ENCODE data around the gene SRPK2.
"Not testable (repeated sequence)": the region's sequence is repeated elsewhere in the genome, so short reads cannot be mapped to it uniquely, and the experiment has no call there.

SRPK2 gene

DNA sequence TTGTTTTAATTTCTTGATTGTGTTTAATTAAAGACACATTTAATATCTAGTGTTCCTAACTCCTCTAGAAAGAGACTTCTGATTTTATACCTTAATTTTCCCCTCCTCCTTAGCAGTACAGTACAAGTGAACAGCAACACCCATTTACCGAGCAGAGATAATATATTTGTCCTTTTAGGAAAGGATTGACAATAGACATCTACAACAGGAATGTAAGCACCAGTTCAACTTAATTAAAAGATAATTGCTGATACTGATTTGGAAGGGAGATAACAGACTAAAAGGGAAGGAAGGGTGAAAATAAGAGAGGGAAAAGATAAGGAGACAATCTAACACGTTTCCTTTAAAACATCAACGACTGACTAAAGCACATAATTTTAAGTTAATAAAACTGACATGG is 119.3 kb downstream of the SRPK2 start:
- H3K4me1 Mint-ChIP-seq, result peaks cover 64% of the 10 kb centered on the region
- peaks cover 9% of the 10 kb centered on the region for H3K36me3 Mint-ChIP-seq (ENCODE audit: low read depth)
- peak overlapping the region; percentile 17 for H3K4me3 Mint-ChIP-seq
- H3K27ac Mint-ChIP-seq, result peak overlapping the region; percentile 70
- TF ChIP-seq, protein P1, sequence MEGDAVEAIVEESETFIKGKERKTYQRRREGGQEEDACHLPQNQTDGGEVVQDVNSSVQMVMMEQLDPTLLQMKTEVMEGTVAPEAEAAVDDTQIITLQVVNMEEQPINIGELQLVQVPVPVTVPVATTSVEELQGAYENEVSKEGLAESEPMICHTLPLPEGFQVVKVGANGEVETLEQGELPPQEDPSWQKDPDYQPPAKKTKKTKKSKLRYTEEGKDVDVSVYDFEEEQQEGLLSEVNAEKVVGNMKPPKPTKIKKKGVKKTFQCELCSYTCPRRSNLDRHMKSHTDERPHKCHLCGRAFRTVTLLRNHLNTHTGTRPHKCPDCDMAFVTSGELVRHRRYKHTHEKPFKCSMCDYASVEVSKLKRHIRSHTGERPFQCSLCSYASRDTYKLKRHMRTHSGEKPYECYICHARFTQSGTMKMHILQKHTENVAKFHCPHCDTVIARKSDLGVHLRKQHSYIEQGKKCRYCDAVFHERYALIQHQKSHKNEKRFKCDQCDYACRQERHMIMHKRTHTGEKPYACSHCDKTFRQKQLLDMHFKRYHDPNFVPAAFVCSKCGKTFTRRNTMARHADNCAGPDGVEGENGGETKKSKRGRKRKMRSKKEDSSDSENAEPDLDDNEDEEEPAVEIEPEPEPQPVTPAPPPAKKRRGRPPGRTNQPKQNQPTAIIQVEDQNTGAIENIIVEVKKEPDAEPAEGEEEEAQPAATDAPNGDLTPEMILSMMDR (IDR thresholded peaks at IDR 0.05), result no peak
- no peak for DNase-seq
- no peaks in the 10 kb centered on the region for H3K9me3 Mint-ChIP-seq
- H3K27me3 Mint-ChIP-seq (ENCODE audit: low read depth, poor library complexity), result no peaks in the 10 kb centered on the region

DNA sequence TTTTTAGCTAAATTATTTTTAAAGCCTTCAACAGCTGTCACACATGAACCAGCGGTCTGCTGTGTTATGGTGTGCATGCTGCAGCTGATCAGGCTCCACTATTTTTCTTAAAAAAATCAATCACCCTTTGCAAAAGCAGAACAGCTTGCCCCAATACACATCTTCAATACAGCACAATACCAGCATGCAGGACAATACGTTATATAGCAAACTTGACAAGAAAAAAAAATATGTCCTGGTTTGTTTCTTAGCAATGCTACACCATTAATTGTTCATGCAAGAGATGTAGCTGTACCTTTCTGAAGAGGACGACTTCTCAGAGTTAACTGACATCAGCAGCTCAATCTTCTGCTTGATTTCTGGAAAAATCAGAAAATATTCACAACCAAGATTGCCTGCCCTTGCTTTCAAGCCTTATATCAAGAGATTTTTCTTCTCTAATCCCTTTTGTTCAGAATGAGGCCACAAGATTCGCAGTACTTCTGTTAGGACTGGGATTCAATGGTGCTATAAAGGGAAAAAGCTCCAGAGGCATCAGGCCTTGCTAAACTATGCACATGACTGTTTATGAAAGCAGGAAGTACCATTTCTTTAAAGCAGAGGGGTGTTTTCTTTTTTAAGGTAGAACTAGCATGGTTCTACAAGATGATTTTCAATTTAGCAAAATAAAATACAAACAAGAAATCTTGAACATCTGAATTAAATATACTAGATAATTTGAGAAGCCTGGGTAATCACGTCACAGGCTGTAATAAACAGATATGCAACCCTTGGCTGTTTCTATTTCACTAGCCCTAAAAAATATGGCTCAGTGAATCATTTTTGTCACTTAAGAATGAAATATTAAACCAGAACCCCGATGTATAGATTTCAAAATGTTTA is 120.0 kb downstream of the SRPK2 start:
- Mint-ChIP-seq H3K27ac (peak overlapping the region; percentile 70), H3K4me1 (peaks cover 68% of the 10 kb centered on the region), H3K9me3 (no peaks in the 10 kb centered on the region), H3K4me3 (peak overlapping the region; percentile 28), H3K36me3 (ENCODE audit: low read depth) (peaks cover 4% of the 10 kb centered on the region), H3K27me3 (ENCODE audit: low read depth, poor library complexity) (no peaks in the 10 kb centered on the region)
- TF ChIP-seq, protein P1 (IDR thresholded peaks at IDR 0.05), result no peak
- no peak for DNase-seq

DNA sequence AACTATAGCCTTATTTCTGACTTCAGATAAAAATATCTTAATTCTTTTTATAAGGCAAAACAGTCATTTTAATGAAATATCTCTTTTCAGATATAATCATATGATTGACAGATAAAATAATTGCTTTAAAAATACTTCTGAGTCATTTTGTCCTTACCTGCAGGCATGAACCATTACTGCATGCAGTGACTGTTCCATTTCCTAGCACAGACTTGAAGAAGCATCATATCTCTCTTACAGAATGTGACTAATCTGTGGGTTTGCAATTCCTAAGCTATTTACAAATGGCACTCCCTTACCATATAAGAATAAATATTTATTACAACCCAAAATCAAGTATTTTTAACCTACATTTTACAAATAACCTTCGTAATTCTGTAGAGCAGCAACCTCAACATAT is 120.7 kb downstream of the SRPK2 start:
- Mint-ChIP-seq H3K4me3 (no peak overlapping the region), H3K36me3 (ENCODE audit: low read depth) (no peaks in the 10 kb centered on the region), H3K27me3 (ENCODE audit: low read depth, poor library complexity) (no peaks in the 10 kb centered on the region), H3K27ac (no peak overlapping the region), H3K9me3 (no peaks in the 10 kb centered on the region), H3K4me1 (peaks cover 63% of the 10 kb centered on the region)
- DNase-seq, result no peak
- TF ChIP-seq, protein P1 (IDR thresholded peaks at IDR 0.05), result no peak

DNA sequence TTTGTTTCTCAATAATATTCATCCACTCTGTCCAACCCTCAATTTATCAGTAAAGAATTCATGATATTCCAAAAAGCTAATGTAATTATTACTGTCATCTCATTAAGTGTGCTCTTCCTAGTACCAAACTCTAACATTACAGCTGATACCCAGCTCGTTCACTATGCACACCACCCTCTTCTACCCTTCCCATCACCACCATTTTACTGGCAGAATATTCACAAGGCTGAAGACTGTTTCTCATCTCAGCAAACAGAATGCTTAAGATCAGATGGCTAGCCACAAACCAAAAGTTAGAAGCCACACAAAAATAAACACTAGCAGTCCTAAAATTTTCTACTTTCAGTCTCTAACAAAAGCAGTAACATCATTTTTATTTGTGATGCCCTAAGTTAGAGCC is 121.5 kb downstream of the SRPK2 start:
- H3K27ac Mint-ChIP-seq, result peak overlapping the region; percentile 43
- DNase-seq, result no peak
- peaks cover 64% of the 10 kb centered on the region for H3K4me1 Mint-ChIP-seq

DNA sequence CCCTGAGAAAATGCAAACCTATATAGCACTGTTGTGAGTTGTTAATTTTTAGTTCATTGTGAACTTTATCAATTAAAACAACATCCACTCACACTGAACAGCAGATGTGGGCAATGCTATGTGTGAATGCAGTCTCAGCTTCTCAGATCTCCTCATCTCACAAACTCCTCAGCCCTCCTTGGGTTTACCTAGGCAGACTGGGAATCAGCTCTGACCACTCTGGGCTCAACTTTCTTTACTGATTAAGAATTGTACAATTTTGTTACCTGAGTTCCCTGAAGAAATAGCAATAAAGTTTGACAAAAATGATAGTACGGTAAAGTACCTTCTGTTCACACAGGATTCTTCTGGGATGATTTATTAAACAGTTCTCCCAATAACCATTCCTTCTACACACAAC is 124.0 kb downstream of the SRPK2 start:
- Mint-ChIP-seq H3K4me1 (peaks cover 64% of the 10 kb centered on the region), H3K27me3 (ENCODE audit: low read depth, poor library complexity) (no peaks in the 10 kb centered on the region), H3K36me3 (ENCODE audit: low read depth) (peaks cover 16% of the 10 kb centered on the region), H3K9me3 (peaks cover 16% of the 10 kb centered on the region), H3K4me3 (no peak overlapping the region), H3K27ac (no peak overlapping the region)
- no peak for DNase-seq
- TF ChIP-seq, protein P1 (IDR thresholded peaks at IDR 0.05), result no peak

More for the DNA sequence above, 121.5 kb downstream of the SRPK2 start:
- TF ChIP-seq, protein P1 (IDR thresholded peaks at IDR 0.05), result no peak
- no peaks in the 10 kb centered on the region for H3K36me3 Mint-ChIP-seq (ENCODE audit: low read depth)
- H3K9me3 Mint-ChIP-seq, result no peaks in the 10 kb centered on the region
- H3K4me3 Mint-ChIP-seq, result peak overlapping the region; percentile 13
- H3K27me3 Mint-ChIP-seq (ENCODE audit: low read depth, poor library complexity), result no peaks in the 10 kb centered on the region

DNA sequence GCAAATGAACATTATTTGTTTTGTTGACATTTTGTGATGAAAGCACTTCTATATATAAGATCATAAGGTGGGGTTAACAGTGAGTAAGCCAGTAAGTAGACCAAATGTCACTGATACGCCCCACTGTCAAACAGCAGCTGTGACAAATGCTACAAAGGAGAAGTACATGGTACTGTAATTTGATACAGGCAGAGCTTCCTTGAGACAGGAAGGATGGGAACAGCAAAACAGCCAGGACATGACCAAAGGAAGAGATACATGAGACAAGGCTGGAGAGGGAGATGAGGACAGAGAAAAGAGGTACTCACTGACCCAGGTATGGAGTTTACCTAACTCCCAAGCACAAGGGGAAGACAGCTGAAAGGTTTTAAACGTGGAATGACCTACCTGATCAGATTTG is 127.0 kb downstream of the SRPK2 start:
- Mint-ChIP-seq H3K27ac (peak overlapping the region; percentile 44), H3K36me3 (ENCODE audit: low read depth) (peaks cover 33% of the 10 kb centered on the region), H3K4me3 (no peak overlapping the region), H3K27me3 (ENCODE audit: low read depth, poor library complexity) (no peaks in the 10 kb centered on the region), H3K9me3 (peaks cover 36% of the 10 kb centered on the region), H3K4me1 (peaks cover 58% of the 10 kb centered on the region)
- no peak for DNase-seq
- TF ChIP-seq, protein P1 (IDR thresholded peaks at IDR 0.05), result no peak

DNA sequence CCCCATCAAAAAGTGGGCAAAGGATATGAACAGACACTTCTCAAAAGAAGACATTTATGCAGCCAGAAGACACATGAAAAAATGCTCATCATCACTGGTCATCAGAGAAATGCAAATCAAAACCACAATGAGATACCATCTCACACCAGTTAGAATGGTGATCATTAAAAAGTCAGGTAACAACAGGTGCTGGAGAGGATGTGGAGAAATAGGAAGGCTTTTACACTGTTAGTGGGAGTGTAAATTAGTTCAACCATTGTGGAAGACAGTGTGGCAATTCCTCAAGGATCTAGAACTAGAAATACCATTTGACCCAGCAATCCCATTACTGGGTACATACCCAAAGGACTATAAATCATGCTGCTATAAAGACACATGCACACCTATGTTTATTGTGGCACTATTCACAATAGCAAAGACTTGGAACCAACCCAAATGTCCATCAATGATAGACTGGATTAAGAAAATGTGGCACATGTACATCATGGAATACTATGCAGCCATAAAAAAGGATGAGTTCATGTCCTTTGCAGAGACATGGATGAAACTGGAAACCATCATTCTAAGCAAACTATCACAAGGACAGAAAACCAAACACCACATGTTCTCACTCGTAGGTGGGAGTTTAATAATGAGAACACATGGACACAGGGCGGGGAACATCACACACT is 128.4 kb downstream of the SRPK2 start:
- not testable (repeated sequence) for DNase-seq; H3K4me3 Mint-ChIP-seq; H3K27ac Mint-ChIP-seq; H3K27me3 Mint-ChIP-seq (ENCODE audit: low read depth, poor library complexity)
- Mint-ChIP-seq H3K4me1 (peaks cover 51% of the 10 kb centered on the region), H3K36me3 (ENCODE audit: low read depth) (peaks cover 34% of the 10 kb centered on the region), H3K9me3 (peaks cover 36% of the 10 kb centered on the region)

DNA sequence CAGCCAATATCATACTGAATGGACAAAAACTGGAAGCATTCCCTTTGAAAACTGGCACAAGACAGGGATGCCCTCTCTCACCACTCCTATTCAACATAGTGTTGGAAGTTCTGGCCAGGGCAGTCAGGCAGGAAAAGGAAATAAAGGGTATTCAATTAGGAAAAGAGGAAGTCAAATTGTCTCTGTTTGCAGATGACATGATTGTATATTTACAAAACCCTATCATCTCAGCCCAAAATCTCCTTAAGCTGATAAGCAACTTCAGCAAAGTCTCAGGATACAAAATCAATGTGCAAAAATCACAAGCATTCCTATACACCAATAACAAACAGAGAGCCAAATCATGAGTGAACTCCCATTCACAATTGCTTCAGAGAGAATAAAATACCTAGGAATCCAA is 129.8 kb downstream of the SRPK2 start:
- H3K4me1 Mint-ChIP-seq, result peaks cover 37% of the 10 kb centered on the region
- H3K27ac Mint-ChIP-seq; H3K4me3 Mint-ChIP-seq; H3K27me3 Mint-ChIP-seq (ENCODE audit: low read depth, poor library complexity); DNase-seq: not testable (repeated sequence)
- peaks cover 36% of the 10 kb centered on the region for H3K9me3 Mint-ChIP-seq
- peaks cover 38% of the 10 kb centered on the region for H3K36me3 Mint-ChIP-seq (ENCODE audit: low read depth)
